ENCODE results near the gene RGS9.

DNA sequence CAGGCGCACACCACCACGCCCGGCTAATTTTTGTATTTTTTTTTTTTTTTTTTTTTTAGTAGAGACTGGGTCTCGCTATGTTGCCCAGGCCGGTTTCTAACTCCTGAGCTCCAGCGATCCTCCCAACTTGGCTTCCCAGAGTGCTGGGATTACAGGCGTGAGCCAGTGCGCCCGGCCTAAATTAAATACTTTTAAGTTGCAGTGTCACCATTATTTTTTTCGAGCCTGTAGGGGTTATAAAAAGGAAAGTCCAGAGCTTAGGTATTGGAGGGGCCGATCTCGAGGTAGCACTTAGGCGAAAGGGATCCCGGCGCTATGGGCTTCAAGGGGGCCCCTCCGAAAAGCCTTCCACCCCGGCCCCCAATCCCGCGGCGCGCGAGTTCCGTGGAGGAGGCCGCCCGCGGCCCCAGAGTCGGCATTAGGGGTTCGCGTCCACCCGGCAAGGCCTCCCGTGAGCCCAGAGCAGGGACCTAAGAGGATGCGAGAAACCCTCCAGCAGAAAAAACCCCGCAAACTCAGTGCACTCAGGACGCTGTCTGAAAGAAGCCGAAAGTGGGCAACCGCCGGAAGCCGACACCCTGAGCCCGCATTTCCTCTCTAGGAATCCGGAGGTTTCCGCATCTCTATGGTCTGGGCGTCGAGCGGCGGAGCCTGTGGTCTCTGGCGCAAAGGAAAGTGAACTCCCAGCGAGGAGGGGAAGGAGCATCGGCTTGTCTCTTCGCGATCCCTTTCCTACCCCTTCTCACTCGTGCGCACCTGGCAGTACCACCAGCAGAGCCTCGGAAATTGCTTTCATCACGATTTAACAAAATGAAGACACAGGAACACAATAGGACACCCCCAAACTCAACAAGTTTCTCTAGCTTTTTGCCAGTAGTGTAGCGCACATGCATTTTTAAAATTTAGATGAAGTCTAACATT is 14.1 kb upstream of the RGS9 start:
- TF ChIP-seq, protein P1, sequence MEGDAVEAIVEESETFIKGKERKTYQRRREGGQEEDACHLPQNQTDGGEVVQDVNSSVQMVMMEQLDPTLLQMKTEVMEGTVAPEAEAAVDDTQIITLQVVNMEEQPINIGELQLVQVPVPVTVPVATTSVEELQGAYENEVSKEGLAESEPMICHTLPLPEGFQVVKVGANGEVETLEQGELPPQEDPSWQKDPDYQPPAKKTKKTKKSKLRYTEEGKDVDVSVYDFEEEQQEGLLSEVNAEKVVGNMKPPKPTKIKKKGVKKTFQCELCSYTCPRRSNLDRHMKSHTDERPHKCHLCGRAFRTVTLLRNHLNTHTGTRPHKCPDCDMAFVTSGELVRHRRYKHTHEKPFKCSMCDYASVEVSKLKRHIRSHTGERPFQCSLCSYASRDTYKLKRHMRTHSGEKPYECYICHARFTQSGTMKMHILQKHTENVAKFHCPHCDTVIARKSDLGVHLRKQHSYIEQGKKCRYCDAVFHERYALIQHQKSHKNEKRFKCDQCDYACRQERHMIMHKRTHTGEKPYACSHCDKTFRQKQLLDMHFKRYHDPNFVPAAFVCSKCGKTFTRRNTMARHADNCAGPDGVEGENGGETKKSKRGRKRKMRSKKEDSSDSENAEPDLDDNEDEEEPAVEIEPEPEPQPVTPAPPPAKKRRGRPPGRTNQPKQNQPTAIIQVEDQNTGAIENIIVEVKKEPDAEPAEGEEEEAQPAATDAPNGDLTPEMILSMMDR (conservative IDR thresholded peaks at IDR 0.05; ENCODE audit: low read length) = no peak
- no peak for TF ChIP-seq EZH2phosphoT487 (IDR thresholded peaks at IDR 0.05; ENCODE audit: borderline replicate concordance, low read depth, low read length)

All from OCI-LY7 (cell line).